GM21381 (cell line): ENCODE measurements around the gene MID2.
A peak's percentile ranks its signal among the peaks of the same experiment; 100 is the strongest.
"Not testable (repeated sequence)": the region's sequence is repeated elsewhere in the genome, so short reads cannot be mapped to it uniquely, and the experiment has no call there.

Experiments used
- ATAC-seq: cut with Tn5 transposase; IDR thresholded peaks from one replicate; pipeline ENCODE4 v1.9.1; 2021; ENCODE audit warnings: mild to moderate bottlenecking, moderate library complexity; ENCODE audit not compliant: unreplicated experiment

MID2 gene

GRCh38 chrX:107842715-107843400 lies 17.2 kb downstream of the MID2 start:
- ATAC-seq, result no peak

- ATAC-seq, result no peak
Observed at GRCh38 chrX:107845625-107846024, 20.0 kb downstream of the MID2 start.

GRCh38 chrX:107848591-107848990 lies 22.9 kb downstream of the MID2 start:
- ATAC-seq, result no peak

- no peak for ATAC-seq
Observed at GRCh38 chrX:107849747-107850421, 24.2 kb downstream of the MID2 start.

- no peak for ATAC-seq
Observed at GRCh38 chrX:107850422-107850765, 24.7 kb downstream of the MID2 start.

- ATAC-seq, result no peak
Observed at GRCh38 chrX:107851215-107851614, 25.5 kb downstream of the MID2 start.

- not testable (repeated sequence) for ATAC-seq
Observed at GRCh38 chrX:107851665-107852064, 26.0 kb downstream of the MID2 start.

GRCh38 chrX:107856289-107856688 lies 30.6 kb downstream of the MID2 start:
- no peak for ATAC-seq

GRCh38 chrX:107857041-107857440 lies 31.4 kb downstream of the MID2 start:
- not testable (repeated sequence) for ATAC-seq

- no peak for ATAC-seq
Observed at GRCh38 chrX:107857837-107858236, 32.2 kb downstream of the MID2 start.

- ATAC-seq, result no peak
Observed at GRCh38 chrX:107861056-107861455, 35.4 kb downstream of the MID2 start.

GRCh38 chrX:107871136-107871535 lies 45.5 kb downstream of the MID2 start:
- ATAC-seq, result no peak

- no peak for ATAC-seq
Observed at GRCh38 chrX:107878106-107878505, 52.4 kb downstream of the MID2 start.

GRCh38 chrX:107880054-107880610 lies 54.5 kb downstream of the MID2 start:
- no peak for ATAC-seq

GRCh38 chrX:107894038-107894437 lies 68.4 kb downstream of the MID2 start:
- peak; percentile 54 for ATAC-seq

- ATAC-seq, result no peak
Observed at GRCh38 chrX:107902721-107903120, 77.1 kb downstream of the MID2 start.

GRCh38 chrX:107905366-107905765 lies 79.7 kb downstream of the MID2 start:
- ATAC-seq, result no peak

GRCh38 chrX:107924136-107924746 lies 98.6 kb downstream of the MID2 start:
- no peak for ATAC-seq

GRCh38 chrX:107934262-107934661 lies 108.6 kb downstream of the MID2 start:
- no peak for ATAC-seq

GRCh38 chrX:107935200-107935599 lies 109.5 kb downstream of the MID2 start:
- ATAC-seq, result no peak

GRCh38 chrX:107935664-107936433 lies 110.2 kb downstream of the MID2 start:
- no peak for ATAC-seq
